NK-92 treated with Interleukin-12 subunit alpha and Interleukin-12 subunit beta, amount 100 ng/mL, for 24 hours (cell line): ENCODE results near the gene NKAIN2.

ENCODE experiments used
- DNase-seq: peaks from one replicate; lab custom pipeline; 2025; lab: John Stamatoyannopoulos, UW

Gene NKAIN2

DNA sequence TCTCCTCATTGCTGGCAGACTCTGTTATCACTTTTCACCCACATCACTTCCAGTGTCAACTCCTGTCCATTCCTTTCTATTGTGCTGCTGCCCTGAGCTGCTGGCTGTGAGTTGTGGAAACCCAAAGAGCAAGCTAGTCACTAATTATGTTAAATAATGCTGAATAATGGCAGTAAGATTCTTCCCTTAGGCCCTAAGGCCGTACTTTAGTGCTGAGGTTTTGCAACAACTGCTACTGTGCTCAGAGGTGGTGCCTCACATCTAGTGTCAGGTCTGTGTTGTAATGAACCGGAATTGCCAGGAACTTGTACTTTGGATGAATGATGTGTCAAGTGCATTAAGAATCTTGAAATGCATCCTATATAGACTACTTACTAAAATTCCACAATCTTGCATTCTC, 786.3 kb downstream of the NKAIN2 start:
- DNase-seq, result no peak

DNA sequence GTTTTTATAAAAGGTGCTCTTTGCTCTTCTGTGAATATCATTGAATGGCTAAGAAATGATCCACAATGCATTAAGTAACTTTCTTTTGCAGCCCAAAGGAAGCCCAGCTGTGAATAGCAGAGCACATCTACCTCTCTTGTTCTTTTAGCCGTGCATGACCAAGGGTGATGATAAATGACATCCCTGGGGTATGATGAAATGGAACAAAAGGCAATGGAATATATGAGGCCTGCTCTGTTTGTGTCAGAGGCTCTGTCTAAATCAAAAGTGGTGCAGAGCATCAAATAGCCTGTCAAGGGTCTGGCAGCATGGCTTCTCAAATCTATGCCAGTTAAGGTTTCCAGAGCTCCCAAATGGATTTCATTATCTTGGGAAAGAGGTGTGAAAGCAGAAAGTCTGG, 796.0 kb downstream of the NKAIN2 start:
- DNase-seq, result no peak

DNA sequence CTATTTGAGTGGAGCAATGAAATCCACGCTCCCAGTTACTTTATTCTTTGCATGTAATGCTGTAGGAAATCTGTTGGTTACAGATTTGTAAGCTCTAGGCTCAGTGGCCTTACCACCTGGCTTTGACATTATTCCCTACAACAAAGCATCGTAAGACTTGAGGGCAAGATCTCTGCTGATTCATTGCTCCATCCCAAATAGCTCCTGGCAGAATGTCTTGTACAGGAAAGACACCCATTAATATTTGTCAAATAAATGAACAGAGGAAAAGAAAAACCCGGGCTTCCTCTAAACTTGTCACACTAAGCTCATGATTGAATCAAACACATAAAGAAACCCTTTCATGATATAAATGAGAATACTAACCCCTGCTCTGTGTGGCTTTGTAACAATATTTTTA, 801.1 kb downstream of the NKAIN2 start:
- no peak for DNase-seq

DNA sequence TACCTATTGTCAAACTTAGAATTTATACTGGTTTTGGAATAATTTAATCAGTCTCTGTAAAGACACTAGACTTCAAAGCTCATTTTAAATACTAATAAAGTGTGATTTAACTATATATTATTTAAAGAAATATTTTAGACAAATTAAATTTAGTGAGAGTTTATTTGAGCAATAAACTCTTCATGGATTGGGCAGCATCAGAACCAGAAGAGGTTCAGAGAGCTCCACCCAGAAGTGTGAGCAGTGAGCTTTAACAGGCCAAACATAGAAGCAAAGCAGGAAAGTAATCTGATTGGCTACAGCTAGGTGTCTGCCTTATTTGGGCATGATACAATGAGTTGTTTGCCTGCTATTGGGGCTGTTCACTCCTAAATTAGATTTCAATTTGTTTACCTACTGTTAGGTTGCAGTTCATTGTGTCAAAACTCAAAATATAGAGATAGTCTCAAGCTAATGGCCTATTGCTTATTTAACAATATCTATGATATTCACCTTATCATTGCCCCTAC, 803.5 kb downstream of the NKAIN2 start:
- no peak for DNase-seq

DNA sequence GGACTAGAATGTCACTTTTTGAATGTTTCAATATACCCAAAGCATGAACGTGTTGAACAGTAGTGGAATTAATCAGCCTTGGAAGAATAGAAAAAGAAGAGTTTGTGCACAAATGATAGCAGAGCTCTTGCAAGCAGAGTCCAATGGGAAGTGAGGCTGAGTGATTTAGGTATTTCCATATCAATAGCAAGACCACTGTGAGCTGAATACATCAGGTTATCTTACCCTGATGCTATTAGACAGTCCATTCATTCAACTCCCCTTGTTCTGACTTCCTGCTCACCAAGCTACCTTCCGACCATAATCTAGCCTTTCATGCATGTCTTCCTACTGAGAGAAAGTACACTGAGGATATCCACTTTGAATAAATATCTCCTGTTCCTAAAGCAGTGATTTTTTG, 809.4 kb downstream of the NKAIN2 start:
- no peak for DNase-seq

DNA sequence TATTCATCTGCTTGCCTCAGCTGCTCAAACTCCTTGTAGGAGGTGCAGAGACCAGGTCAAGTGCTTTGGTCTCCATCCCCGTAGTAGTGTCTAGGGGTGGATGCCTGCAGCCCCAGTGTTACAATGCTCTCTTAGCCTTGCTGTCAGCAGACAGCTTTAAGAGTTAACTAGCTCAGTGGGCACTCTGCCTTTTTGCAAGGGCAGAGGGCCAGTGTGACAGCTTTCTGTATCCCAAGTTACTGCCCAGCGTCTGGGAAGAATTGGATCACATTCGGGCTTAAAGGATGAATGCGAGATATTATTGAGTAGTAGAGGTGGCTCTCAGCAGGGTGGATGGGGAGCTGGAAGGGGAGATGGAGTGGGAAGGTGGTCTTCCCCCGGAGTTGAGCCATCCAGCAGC, 818.7 kb downstream of the NKAIN2 start:
- DNase-seq, result no peak

DNA sequence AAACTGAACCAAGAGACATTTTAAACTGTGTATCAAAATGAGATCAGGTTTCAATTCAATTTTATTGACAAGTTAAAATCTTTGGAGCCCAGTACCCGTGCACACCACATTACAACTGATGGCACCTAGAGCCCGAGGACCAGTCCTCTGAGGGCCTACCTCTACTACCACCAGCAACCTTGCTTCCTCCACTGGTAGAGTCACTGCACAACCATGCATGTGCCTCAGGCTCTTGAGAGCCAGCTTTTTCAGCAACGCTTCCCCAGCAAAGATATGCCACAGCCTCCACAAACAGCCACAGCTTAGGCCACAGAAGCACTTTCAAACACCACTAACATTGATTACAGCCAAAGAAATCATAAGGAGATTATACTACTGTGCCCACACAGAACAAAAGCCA, 830.0 kb downstream of the NKAIN2 start:
- DNase-seq, result no peak

DNA sequence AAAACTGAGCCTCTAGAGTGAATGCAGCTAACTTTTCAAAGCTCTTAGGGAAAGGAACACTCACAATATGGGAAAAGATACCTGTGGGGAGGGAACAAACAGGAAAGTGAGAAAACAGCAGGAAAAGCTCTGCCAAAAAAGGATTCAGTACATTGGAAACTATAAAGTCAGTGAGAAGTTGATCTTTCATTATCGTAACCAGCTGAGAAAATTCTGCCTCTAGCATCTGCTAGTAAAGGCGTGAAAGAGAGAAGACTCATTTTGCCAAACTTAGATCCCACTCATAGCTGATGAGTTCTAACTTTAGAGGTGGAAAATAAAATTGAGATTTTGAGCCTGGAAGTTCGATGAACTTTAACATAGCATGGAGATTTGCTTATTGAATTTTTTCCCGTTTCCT, 836.8 kb downstream of the NKAIN2 start:
- DNase-seq, result no peak

DNA sequence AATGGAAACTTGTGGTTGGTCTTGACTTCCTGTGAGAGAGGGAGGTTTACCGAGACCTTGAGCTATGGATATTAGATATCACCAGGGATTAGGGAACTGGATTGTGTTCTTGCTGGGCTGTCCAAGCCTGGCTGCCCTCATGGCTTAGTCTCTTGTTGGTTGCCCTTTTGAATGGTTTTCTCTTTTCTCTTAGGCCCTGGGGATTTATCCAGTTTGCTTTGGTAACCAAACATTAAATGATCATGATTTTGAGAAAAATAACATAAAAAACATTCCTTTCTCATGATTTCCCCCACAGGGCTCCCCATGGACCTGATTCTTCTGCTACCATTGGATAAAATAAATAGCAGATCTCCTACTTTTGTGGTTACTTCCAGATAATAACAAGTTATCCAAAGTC, 852.2 kb downstream of the NKAIN2 start:
- no peak for DNase-seq

DNA sequence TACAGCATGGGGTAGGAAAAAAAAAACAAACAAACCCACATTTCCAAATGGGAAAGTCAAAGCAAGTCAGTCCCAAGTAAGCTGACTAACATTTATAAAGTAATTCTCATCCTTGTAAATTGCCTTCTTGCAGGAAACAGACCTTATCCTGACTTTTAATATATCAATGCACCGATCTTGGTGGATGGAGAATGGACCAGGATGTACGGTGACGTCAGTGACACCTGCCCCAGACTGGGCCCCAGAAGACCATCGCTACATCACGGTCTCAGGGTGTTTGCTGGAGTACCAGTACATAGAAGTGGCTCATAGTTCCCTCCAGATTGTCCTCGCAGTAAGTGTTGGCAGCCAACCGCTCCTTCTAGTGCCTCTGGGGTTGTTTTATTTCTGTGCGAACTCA, 854.4 kb downstream of the NKAIN2 start:
- no peak for DNase-seq

DNA sequence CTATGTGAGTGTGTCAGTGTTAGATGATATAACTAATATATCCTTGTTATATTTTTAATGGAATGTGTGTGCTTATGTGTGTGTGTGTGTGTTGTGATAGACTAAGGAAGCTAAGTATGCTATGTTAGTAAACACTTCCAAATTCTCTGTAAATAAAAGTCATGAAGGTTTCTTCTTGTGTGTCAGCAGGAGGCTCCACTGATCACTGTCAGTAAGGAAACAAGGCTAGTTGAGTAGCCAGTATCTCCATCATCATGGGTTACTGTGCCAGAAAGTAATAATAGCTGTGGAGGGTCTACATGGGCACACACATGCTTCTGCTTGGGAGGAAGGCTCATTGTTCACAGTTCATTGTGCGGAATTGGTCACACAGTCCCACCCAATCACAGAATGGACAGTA, 855.8 kb downstream of the NKAIN2 start:
- no peak for DNase-seq

DNA sequence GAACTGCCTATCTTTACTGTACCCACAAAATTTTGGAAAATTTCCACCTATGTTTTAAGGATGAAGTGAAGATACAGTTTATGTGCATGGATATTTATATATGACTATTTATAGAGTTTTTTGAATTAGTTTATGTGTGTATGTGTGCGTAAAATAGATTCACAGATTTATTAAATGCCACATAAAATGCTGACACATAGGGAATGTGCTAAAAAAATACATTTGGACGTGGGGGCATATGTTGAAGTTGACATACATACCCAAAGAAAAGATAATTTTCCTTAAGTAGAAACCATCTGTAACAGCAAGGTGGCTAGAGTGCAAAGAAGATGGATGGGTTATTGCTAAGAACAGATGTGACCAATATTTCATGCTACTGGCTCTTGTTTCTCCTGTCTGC, 856.5 kb downstream of the NKAIN2 start:
- DNase-seq, result no peak

DNA sequence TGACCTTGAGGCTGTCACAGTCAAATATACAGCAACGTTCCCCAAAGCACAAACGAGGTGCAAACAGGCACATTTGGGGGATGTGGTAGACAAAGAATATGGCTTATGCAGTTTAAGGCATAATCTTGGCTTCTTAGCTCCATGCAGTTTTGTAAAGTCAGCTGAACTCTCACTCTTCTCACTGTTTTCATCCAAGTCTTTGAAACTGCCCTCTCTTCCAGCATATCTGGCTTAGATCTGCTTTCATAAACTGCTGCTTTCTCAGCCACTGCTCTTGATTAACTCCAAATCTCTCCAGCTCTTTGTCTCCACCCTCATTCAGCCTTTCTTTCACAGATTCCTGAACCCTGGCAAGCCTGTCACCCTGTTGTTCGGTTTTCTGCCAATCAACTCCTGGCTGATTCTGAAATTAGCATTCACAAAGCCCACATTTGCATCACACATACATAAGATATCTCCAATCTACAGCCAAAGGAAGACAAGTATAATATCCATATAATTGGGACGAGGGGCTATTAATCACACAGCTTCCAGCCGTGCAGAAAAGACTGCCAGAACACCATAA, 857.5 kb downstream of the NKAIN2 start:
- DNase-seq, result no peak

DNA sequence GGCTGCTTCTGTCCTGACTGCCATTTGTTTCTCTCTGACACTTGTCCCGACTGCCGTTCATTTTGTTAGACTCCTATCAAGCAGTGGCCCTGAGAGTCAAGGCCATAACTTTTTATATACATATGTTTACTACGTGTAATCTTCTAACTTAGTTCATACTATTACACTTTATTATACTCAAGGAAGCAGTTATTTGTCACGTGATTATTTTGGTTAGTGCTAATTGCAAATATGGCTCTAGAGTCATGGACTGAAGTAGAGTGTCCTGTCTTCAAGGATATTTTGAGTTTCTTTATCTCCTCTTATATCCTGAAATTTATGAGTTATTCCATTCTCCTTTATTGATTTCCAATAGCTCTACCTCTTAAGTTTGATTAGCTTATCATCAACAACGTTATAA, 864.4 kb downstream of the NKAIN2 start:
- DNase-seq, result no peak

DNA sequence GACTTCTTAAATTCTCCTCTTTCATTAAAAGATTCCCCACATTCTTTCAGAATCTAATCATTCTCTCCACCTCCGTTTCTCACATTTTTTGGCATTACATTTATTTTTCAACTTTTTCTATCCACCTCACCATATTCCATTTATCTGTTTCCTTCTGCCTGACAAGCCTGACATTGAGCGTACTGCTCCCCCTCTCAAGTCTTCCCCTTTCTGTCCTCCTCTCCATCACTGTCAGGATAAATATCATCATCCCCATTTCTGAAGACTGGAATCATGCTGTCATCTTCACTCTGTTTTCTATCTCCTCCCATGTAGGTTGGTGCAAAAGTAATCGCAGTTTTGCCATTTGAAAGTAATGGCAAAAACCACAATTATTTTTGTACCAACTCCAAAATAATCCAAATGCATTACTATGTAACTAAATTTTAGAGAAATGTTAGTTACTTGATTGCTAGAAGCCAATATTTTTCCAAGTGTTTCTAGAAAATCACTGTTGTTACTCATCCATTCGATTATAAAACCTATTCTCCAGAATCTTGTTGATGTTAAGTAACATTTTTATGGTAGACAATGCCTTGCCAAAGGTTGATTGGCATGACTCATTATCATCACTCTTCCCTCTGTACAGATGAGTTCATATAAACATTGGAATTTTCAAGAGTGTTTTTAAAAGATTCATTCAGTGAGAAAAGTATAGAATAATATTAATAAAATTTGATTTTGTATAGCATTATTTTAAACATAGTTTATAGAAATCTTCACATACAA, 866.2 kb downstream of the NKAIN2 start:
- no peak for DNase-seq

DNA sequence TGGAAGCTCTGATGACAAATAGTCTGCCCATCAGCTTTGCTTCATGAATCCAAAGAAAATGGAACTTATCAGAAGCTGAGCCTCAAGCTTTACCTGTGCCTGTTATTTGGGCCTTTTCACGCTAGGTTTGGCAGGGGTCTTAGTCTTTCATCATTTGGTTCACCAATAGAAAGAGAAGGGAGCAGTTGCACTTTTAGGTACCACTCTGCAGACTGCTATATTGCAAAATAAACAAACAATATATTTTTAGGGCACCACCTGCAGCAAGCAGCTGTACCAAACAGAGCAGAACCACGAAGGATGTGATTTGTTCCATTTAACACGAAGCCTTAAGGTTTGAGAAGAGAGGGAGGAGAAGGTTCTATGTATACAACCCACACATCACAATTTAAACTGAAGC, 867.1 kb downstream of the NKAIN2 start:
- no peak for DNase-seq

DNA sequence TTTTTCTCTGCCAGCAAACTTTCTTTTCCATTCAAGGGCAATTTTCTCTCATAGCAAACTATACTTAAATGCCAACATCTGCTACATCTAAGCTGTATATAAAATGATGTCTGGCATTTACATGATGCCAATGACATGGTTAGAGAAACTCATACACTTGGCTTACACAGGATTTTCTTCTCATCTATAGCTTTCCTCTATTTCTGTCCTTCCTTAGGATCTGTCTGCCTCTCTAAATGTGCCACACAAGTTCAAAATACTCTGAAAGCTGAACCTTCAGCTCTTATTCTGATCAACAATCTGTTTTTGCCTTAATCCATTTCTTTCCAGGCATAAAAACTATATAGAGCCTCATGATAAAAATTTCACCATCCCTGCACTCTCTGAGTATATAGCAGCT, 867.7 kb downstream of the NKAIN2 start:
- no peak for DNase-seq

DNA sequence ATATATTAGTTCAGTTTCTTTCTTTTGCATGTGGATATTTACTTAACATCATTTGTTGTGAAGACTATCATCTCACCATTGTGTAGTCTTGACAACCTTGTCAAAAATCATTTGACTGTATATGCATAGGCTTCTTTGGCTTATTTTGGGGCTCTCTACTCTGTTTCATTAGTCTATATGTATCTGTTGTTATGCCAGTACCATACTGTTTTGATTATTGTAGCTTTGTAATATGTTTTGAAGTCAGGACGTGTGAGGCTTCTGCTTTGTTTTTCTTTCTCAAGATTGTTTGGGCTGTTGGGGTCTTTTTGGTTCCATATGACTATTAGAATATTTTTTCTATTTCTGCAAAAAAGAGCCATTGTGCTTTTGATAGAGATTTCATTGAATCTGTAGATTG, 870.4 kb downstream of the NKAIN2 start:
- DNase-seq, result no peak

DNA sequence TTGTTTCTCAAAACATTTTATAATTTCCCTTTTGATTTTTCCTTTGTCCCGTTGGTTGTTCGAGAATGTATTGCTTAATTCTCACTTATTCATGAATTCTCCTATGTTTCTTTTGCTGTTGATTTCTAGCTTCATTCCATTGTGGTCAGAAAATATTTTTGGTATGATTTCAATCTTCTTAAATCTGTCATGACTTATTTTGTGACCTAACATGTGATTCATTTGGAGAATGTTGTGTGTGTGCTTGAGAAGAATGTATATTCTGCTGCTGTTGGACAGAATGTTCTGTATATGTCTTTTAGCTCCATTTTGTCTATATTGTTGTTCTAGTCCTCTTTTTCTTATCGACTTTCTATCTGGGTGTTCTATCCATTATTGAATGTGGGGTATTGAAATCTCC, 872.4 kb downstream of the NKAIN2 start:
- DNase-seq, result no peak

DNA sequence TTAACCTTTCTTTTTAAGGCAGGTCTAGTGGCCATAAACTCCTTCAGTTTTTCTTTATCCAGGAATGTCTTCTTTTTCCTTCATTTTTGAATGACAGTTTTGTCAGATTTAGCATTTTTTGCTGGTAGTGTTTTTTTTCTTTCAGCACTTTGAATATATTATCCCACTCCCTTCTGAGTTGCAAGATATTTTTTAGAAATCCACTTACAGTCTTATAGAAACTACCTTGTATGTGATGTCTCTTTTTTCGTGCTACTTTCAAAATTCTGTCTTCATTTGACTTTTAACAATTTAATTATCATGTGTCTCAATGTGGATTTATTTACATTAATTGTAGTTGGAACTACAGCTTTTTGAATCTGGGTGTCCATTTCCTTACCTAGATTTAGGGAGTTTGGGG, 874.2 kb downstream of the NKAIN2 start:
- no peak for DNase-seq

DNA sequence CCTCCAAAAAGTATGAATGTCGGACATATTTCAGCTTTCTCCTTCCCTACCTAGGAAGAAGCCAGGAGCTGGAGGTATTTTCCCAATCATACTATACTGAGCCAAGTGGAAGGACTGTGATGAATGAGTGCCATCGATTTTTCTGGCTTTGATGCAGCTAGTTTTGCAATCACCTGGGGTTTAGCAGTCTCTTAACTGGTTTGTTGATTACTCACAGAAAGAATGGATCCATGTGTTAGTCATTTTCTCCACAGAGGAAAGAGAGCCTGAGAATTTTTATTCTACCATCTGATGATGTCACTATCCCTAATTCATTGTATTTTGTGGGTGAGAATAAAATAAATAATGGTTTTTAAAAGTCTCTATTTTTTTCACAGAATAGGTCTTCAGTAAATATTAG, 875.7 kb downstream of the NKAIN2 start:
- DNase-seq, result no peak

DNA sequence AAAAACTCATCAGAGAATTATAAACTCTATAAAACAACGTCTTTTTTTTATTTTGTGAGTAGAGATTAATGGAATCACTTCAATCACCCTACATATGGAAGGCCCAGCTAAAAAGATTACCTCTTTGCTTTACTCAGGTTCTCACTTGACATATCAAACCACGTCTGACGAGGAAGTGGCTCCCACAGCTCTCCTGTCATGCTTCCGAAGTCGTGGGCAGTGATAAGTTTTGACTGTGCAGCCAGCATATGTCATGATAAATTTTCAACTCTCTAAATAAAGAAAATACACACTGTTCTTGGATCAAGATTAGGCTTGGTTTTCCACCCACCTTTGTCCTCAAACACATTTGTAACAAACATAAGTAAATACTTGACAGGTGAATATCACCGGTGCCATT, 879.1 kb downstream of the NKAIN2 start:
- DNase-seq, result no peak

DNA sequence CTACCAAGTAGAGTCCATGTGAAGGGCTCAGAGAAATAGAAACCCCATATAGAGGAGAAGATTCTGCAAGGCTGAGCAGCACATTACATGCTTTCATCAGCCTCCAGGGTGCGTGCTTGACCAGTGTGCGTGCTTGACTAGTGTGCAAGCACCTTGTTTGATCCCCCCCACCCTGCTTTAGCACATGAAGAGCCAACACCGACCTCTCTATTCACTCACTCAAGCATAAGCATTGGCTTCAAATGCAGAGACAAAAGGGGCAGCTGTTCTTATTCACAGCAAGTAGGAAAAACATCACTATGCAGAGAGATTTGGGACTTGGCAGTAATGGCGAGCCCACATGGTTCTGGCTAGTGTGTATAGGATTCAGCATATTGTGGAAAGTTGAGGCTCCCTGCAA, 879.8 kb downstream of the NKAIN2 start:
- no peak for DNase-seq

DNA sequence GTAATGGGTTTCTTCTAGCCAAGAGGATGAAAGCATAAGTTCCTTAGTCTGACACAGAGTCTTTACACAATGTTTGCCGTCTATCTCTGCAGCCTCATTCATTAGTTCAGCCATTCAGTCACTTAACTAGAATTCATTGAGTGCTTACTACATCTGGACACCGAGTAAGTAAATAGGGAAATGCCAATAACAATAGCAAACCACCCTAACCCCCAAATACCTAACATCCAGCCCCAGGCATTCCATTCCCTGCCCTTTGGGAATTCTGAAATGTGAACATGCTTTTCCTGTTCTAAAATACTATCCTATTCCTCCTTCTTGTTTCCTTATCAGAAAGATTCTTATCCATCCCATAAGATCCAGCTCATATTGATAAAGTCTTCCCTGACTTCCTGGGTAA, 881.0 kb downstream of the NKAIN2 start:
- no peak for DNase-seq
